NK-92 (cell line): ENCODE results near the gene CASR.

Source experiments
- DNase-seq: peaks from one replicate; lab custom pipeline; 2025; ENCODE audit not compliant: unreplicated experiment; lab: John Stamatoyannopoulos, UW

The CASR gene

DNA sequence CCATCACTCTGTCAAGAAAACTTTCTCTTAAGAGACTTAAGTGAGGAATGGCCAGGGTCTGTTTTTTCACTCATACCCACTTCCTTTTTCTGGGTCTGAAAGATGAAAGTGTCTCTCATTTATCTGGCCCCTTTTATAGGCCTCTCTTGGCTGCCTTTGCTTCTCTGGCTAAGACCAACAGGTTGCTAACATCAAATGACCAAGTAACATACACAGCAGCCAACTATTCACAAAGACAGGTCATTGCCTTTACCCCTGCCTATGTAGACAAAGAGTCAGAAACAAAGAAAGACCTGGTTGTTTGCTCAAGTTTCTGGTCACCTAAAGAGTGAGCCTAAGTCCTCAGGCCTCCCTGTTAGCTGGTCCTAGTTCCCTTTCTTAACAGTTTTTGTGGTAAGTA is 117.6 kb downstream of the CASR start:
- no peak for DNase-seq

- DNase-seq: no peak
Observed at GRCh38 chr3:122305818-122306621, 122.6 kb downstream of the CASR start.

GRCh38 chr3:122306622-122306953 is 123.1 kb downstream of the CASR start:
- no peak for DNase-seq

- DNase-seq: no peak
Observed at GRCh38 chr3:122307094-122307687, 123.7 kb downstream of the CASR start.

DNA sequence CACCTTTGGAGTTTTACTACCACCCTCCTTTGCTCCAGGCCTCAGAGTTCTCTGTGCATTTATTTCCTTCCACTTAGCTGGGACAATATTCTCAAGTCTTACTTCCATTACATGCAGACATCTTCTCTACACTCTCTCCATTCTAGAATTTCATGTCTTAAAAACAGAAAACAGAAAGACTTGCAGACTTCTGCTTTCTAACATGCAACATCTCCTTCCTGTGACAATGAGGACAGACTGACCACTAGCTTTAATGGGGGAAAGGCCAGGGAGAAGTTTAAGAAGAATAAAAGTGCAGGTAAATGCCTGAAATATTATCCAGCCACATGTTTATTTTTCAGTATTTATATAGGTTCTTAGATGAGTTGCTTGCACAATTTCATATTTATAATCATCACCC is 124.5 kb downstream of the CASR start:
- DNase-seq: no peak

DNA sequence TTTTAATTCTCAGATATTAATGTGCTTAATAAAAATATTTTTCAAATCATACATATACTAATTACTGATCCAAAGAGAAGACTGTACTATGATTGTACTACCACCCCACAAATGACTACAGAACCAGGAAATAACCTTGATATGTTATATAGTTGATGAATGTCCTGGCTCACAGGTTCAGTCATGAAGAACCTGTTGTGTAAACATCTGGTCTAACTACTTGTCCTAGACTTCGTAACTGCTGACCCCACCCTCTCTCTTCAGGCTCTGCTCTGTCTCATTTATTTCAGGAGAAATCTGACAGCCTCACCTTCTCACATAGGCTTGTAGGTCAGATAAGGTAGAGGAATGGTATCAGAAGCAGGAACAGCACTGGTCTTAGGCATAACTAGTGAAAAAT is 126.9 kb downstream of the CASR start:
- DNase-seq: no peak

DNA sequence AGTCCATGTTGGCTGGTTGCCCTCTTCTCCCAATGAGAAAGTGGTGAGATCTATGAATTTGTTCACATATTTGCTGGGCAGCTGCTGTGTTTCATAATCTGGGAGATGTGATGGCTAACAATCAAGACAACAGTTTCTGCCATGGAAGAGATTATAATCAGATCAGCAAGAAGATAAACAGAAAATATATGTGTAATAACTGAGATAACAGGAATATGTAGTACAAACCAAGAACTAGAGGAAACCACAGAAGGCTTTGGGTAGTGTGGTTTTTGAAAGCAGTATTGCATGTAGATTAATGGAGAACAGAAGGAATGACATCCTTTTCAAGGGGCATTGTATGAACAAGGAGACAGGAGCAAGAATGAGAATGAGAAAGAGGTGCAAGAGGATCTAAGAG is 129.4 kb downstream of the CASR start:
- DNase-seq: no peak

GRCh38 chr3:122313281-122313680 is 129.8 kb downstream of the CASR start:
- DNase-seq: no peak

DNA sequence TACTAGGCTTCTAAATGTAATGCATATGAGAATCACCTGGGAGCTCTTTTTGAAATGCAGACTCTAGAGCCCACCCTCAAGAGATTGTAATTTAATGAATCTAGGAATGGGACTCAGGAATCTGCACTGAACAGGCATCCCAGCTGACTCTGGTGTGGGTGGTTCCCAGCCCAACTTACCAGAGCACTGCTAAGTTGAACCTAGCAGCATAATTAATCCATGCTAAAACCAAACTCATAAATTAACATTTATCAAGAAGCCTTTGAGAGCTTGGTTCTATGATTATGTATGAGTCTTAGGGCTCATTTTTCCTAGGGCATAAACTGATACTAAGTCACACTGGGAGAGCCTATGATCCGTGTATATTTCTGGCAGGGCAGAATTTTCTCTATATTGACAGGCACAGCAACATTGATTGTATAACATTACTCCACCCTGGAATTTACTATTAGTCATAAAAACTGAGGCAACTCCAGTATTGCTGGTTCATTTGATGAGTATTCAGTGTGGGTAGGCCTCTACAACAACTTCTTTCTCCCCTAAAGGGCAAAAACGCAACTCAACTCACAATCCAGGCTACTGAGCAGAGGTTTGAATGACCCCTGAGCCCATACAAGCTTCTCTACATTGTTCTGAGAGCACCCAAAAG is 130.9 kb downstream of the CASR start:
- no peak for DNase-seq

DNA sequence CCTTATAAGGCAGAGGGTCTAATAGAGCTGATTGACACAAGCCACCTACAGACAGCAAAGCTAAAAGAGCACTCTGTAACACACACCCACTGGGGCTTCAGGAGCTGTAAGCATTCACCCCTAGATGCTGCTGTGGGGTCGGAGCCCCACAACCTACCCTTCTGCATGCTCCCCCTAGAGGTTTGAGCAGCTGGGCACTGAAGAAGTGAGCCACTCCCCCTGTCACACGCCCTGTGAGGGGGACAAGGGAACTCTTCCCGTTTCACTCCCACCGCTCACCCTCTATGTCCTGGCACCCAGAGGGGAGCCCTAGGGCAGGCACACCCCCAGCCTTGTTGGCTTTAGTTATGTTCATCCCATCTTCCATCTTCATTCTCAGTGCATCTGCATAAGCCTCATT is 132.2 kb downstream of the CASR start:
- DNase-seq: no peak

- DNase-seq: no peak
Observed at GRCh38 chr3:122316368-122316767, 132.9 kb downstream of the CASR start.

- no peak for DNase-seq
Observed at GRCh38 chr3:122318620-122319019, 135.2 kb downstream of the CASR start.

DNA sequence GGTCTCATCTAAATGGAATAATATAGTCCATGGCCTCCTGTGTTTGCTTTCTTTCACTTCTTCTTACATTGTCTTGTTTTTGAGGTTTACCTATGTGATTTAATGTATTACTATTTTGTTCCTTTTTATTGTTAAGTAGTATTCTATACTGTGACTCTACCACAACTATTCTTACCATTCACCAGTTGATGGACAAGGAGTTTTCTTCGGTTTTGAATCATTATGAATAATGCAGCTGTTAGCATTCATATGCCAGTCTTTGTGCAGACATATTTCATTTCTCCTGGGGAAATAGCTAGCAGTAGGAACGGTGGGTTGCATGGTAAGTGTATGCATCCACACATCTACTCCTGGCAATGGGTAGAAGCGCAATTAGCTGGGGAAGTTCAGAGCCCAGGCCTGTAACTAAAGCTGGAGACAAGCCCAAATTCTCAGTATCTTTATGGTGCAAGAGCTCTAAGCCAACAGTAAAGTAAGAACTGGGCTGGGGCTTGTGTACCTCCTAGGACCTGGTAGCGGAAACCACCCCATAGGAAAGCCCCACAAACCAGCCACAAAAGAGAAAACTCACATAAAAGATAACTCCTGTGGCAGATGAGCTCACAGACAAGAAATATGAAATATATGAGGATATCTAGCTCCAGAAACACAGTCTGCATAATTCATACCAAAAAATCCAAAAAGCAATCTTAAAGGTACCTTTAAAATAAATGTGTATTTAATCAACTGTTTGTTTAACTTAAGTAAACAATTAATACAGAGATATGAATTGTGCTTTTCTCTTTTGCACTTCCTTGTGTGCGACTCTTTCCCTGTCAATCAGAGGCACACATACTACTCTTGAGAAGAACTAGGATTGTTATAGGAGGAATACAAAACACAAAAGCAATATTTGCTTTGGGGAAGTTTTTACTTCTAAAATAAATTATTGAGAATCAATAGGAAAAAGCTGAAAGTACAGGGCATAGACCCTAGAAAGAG is 138.9 kb downstream of the CASR start:
- no peak for DNase-seq

DNA sequence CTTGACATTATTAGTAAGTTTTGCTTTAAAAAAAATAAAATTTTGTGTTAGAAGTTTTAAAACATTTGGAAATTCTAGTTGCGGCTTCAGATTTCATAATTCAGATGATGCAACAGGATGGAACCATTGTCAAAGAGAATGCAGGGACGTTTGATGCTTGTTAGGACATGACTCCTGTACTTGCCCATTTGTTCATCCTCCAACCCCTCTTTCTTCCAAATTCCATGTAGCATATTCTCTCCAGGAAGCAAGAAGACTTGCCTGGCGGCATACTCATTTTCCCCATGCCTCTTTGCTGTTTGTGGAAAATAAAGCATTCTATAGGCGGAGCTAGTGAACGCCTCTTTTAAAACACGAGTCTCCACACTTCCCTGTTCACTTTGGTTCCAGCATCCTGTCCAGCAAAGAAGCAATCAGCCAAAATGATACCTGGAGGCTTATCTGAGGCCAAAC is 141.4 kb downstream of the CASR start, which contains the start of gene CSTA:
CSTA (plus strand) TSS at position 378 of the 453 bp plus-strand sequence; CDS start at position 423, 45 bp downstream.
- no peak for DNase-seq

GRCh38 chr3:122325769-122326168 is 142.3 kb downstream of the CASR start:
- no peak for DNase-seq

DNA sequence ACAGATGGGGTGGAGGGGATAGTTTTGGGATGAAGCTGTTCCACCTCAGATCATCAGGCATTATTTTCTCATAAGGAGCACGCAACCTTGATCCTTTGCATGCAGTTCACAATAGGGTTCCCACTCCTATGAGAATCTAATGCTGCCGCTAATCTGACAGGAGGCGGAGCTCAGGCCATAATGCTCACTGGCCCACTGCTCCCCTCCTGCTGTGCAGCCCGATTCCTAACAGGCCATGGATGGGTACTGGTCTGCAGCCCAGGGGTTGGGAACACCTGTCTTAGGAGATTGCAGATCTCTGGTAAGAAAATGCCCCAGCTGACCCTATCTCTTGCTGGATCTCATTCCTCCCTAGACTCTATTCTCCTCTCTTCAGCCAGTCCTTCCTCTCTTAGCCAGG is 148.4 kb downstream of the CASR start:
- DNase-seq: no peak

DNA sequence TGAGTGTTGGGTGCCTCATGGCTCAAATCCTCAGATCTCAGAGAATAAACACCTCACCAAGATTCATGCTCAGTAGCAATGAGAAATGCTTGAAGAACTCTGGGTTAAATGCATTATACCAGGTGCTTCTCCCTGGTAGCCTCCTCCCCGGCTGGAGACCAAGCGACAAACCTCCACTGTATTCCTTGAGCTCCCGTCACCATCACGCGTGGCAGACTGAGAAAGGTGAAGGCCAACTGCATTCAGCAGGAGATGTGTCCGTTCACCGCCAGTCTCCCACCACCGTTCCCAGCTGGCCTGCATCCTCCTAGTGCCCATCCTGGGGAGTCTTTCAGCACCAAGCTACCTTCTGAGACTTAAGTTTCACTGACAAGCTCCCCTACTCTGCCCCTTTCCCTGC is 149.1 kb downstream of the CASR start:
- DNase-seq: no peak
